H9 (cell line): ENCODE data around the gene SPHK1. TPM values are rescaled to one million over a fixed set of nuclear protein-coding genes. Genes with fewer than 3 reads are reported as not detected.
A peak's percentile ranks its signal among the peaks of the same experiment; 100 is the strongest.

Source experiments
- DNase-seq: peaks from one replicate; pipeline ENCODE4 v3.0.0-alpha.2; 2017
- H2AFZ ChIP-seq: one replicate; pipeline ENCODE4 v1.6.1; 2013; ENCODE audit warnings: mild to moderate bottlenecking, low read length, control low read depth, moderate library complexity
- H2AK5ac ChIP-seq: 2 replicates; pipeline ENCODE4 v1.6.1; 2013; ENCODE audit warnings: low read length, control low read depth, mixed read lengths; ENCODE audit not compliant: insufficient read length
- H2BK120ac ChIP-seq: one replicate; pipeline ENCODE4 v1.6.1; 2013; ENCODE audit warnings: low read depth, mild to moderate bottlenecking, low read length, control low read depth, inconsistent platforms; ENCODE audit not compliant: poor library complexity, severe bottlenecking
- H2BK12ac ChIP-seq: 2 replicates; pipeline ENCODE4 v1.6.1; 2013; ENCODE audit warnings: low read length, control low read depth, mixed read lengths, low read depth; ENCODE audit not compliant: insufficient read length
- H2BK15ac ChIP-seq: 2 replicates; pipeline ENCODE4 v1.6.1; 2013; ENCODE audit warnings: low read depth, low read length, control low read depth
- H2BK20ac ChIP-seq: one replicate; pipeline ENCODE4 v1.6.1; 2013; ENCODE audit warnings: low read depth, mild to moderate bottlenecking, low read length, control low read depth, inconsistent platforms; ENCODE audit not compliant: poor library complexity, severe bottlenecking
- H2BK5ac ChIP-seq: 2 replicates; pipeline ENCODE4 v1.6.1; 2013; ENCODE audit warnings: low read length, control low read depth, mixed read lengths; ENCODE audit not compliant: insufficient read length
- H3K14ac ChIP-seq: 2 replicates; pipeline ENCODE4 v1.6.1; 2013; ENCODE audit warnings: low read length, control low read depth; ENCODE audit not compliant: insufficient read depth
- H3K18ac ChIP-seq: 2 replicates; pipeline ENCODE4 v1.6.1; 2013; ENCODE audit warnings: low read depth, mild to moderate bottlenecking, mixed read lengths, low read length, control low read depth; ENCODE audit not compliant: insufficient read length
- H3K23ac ChIP-seq: 2 replicates; pipeline ENCODE4 v1.6.1; 2013; ENCODE audit warnings: low read length, control low read depth, mixed read lengths, low read depth; ENCODE audit not compliant: insufficient read length
- H3K23me2 ChIP-seq: 2 replicates; pipeline ENCODE4 v1.6.1; 2013; ENCODE audit warnings: low read depth, mild to moderate bottlenecking, mixed read lengths, low read length, control low read depth; ENCODE audit not compliant: insufficient read length, poor library complexity, severe bottlenecking
- H3K27ac ChIP-seq: 2 replicates; pipeline ENCODE4 v1.5.1; 2013; ENCODE audit warnings: low read length, control low read depth, mixed read lengths, low read depth; ENCODE audit not compliant: insufficient read length
- H3K27me3 ChIP-seq: 2 replicates; pipeline ENCODE4 v1.6.1; 2013; ENCODE audit warnings: low read length, control low read depth, inconsistent platforms; ENCODE audit not compliant: insufficient read depth
- H3K4ac ChIP-seq: 2 replicates; pipeline ENCODE4 v1.6.1; 2013; ENCODE audit warnings: low read depth, mild to moderate bottlenecking, control low read depth, inconsistent platforms, low read length, moderate library complexity
- H3K4me1 ChIP-seq: 2 replicates; pipeline ENCODE4 v1.6.1; 2013; ENCODE audit warnings: low read length, control low read depth, inconsistent platforms; ENCODE audit not compliant: insufficient read depth
- H3K4me2 ChIP-seq: 2 replicates; pipeline ENCODE4 v1.6.1; 2013; ENCODE audit warnings: low read length, control low read depth, mixed read lengths; ENCODE audit not compliant: insufficient read length, insufficient read depth
- H3K56ac ChIP-seq: 2 replicates; pipeline ENCODE4 v1.6.1; 2013; ENCODE audit warnings: low read depth, mild to moderate bottlenecking, mixed read lengths, low read length, control low read depth; ENCODE audit not compliant: insufficient read length
- H3K79me1 ChIP-seq: 2 replicates; pipeline ENCODE4 v1.6.1; 2013; ENCODE audit warnings: low read depth, mild to moderate bottlenecking, moderate library complexity, low read length, control low read depth, inconsistent platforms; ENCODE audit not compliant: insufficient read depth, poor library complexity, severe bottlenecking
- H3K79me2 ChIP-seq: 2 replicates; pipeline ENCODE4 v1.6.1; 2013; ENCODE audit warnings: low read length, control low read depth, inconsistent platforms; ENCODE audit not compliant: insufficient read depth
- H3K9ac ChIP-seq: 2 replicates; pipeline ENCODE4 v1.6.1; 2013; ENCODE audit warnings: low read length, control low read depth, mixed read lengths; ENCODE audit not compliant: insufficient read length; ENCODE audit errors: extremely low read depth
- H3K9me3 ChIP-seq: one replicate; pipeline ENCODE4 v1.6.1; 2013; ENCODE audit warnings: low read depth, low read length, inconsistent platforms; ENCODE audit not compliant: control insufficient read depth
- H3T11ph ChIP-seq: one replicate; pipeline ENCODE4 v1.6.1; 2013; ENCODE audit warnings: mild to moderate bottlenecking, low read length, control low read depth, inconsistent platforms
- H4K20me1 ChIP-seq: one replicate; pipeline ENCODE4 v1.6.1; 2013; ENCODE audit not compliant: control insufficient read depth, insufficient read length, insufficient read depth
- H4K5ac ChIP-seq: 2 replicates; pipeline ENCODE4 v1.6.1; 2013; ENCODE audit warnings: low read depth, mild to moderate bottlenecking, mixed read lengths, low read length, control low read depth; ENCODE audit not compliant: insufficient read length
- H4K8ac ChIP-seq: replicated peaks from 2 replicates; pipeline ENCODE4 v1.6.1; 2013; ENCODE audit warnings: low read length, control low read depth, mixed read lengths, low read depth; ENCODE audit not compliant: insufficient read length
- H4K91ac ChIP-seq: 2 replicates; pipeline ENCODE4 v1.6.1; 2013; ENCODE audit warnings: low read depth, mild to moderate bottlenecking, moderate library complexity, mixed read lengths, low read length, control low read depth; ENCODE audit not compliant: insufficient read length
- H3K27ac Mint-ChIP-seq, 3 experiments: 2 replicates in 2 of 3; 3 replicates in 1 of 3; pipeline ENCODE4 v1.8.0; 2020 to 2021; ENCODE audit warnings: mixed read lengths in 3 of 3, mild to moderate bottlenecking in 1 of 3, moderate library complexity in 1 of 3
- H3K27me3 Mint-ChIP-seq: 2 replicates; pipeline ENCODE4 v1.8.0; 2021; ENCODE audit warnings: low read depth, mild to moderate bottlenecking, moderate library complexity, mixed read lengths
- H3K36me3 Mint-ChIP-seq, 3 experiments: 2 replicates in 2 of 3; 3 replicates in 1 of 3; pipeline ENCODE4 v1.8.0; 2020 to 2021; ENCODE audit warnings: low read depth in 3 of 3, mixed read lengths in 3 of 3; ENCODE audit not compliant: insufficient read depth in 1 of 3
- H3K4me1 Mint-ChIP-seq, 2 experiments: 2 replicates each; pipeline ENCODE4 v1.8.0; 2020; ENCODE audit warnings: mixed read lengths in 2 of 2
- H3K4me3 Mint-ChIP-seq, 2 experiments: 2 replicates in 1 of 2; 3 replicates in 1 of 2; pipeline ENCODE4 v1.8.0; 2020 to 2021; ENCODE audit warnings: mild to moderate bottlenecking in 2 of 2, mixed read lengths in 2 of 2, moderate library complexity in 1 of 2
- H3K9me3 Mint-ChIP-seq, 2 experiments: 2 replicates in 1 of 2; 3 replicates in 1 of 2; pipeline ENCODE4 v1.8.0; 2020; ENCODE audit warnings: mild to moderate bottlenecking in 2 of 2, mixed read lengths in 2 of 2, moderate library complexity in 1 of 2
- WGBS: extraction: QIAGEN DNeasy Blood & Tissue Kit; methylation state at CpG from one replicate; pipeline ENCODE4 v1.1.7; 2013; ENCODE audit warnings: missing lambda C conversion rate, low lambda C conversion rate, mixed read lengths; ENCODE audit not compliant: insufficient read length; ENCODE audit errors: extremely low coverage; 5-methylcytosine and 5-hydroxymethylcytosine counted together
- total RNA-seq: library from RNA; stranded (reverse); gene quantifications from 2 replicates; pipeline ENCODE4 v1.2.1, GENCODE V29; 2021
- TF ChIP-seq, protein P1 (sequence below): fragments of 200-600 bp; sonication (generic); conservative IDR thresholded peaks from 3 replicates; pipeline ENCODE4 v1.8.0; 2021; ENCODE audit warnings: antibody characterized with exemption, mild to moderate bottlenecking

SPHK1 gene
- total RNA-seq, 1 experiment from 2014 or later = 1.4 TPM

DNA sequence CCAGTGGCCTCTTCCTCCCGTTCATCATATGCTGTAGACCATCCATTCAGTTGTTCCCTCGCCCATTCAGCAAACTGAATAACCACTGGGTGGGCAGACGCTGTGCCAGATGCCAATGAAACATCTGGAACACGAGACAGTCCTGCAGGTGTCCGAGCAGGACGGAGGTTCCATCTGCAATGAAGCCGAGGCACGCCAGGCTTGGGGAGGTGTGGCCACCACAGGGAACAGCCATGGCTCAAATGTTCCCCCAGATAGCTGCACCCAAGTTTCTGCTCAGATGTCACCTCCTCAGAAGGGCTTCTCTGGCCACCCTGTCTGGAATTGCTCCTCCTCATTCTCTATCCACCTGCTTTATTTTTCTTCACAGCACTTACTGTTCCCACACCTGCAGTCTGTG, 38.0 kb downstream of the SPHK1 start:
- no CpG with 5 or more reads among the region's 8 CpGs for WGBS
- Histone ChIP-seq H3K4me2 (no peak overlapping the region), H2BK12ac (no peak overlapping the region), H3T11ph (no peak overlapping the region), H3K23me2 (no peaks in the 10 kb centered on the region), H2BK120ac (no peak overlapping the region), H3K56ac (no peak overlapping the region), H2BK15ac (no peak overlapping the region), H3K27me3 (no peaks in the 10 kb centered on the region), H4K8ac (no peak overlapping the region), H3K18ac (no peak overlapping the region), H3K4ac (no peak overlapping the region), H2BK20ac (no peak overlapping the region), H2AFZ (no peak overlapping the region), H3K9me3 (no peaks in the 10 kb centered on the region), H2BK5ac (no peak overlapping the region), H3K14ac (no peak overlapping the region), H4K91ac (no peak overlapping the region), H3K27ac (no peak overlapping the region), H3K23ac (no peak overlapping the region), H3K9ac (no peak overlapping the region), H3K79me2 (peaks cover 18% of the 10 kb centered on the region), H4K20me1 (no peaks in the 10 kb centered on the region), H3K4me1 (peaks cover 3% of the 10 kb centered on the region; the same call in 1 of the 2 replicates), H3K79me1 (peaks cover 4% of the 10 kb centered on the region), H2AK5ac (no peak overlapping the region), H4K5ac (no peak overlapping the region)
- peak overlapping the region in 2 of 3 experiments; percentile 49 to 78; a peak in 1 of 7 replicates for H3K27ac Mint-ChIP-seq
- TF ChIP-seq, protein P1, sequence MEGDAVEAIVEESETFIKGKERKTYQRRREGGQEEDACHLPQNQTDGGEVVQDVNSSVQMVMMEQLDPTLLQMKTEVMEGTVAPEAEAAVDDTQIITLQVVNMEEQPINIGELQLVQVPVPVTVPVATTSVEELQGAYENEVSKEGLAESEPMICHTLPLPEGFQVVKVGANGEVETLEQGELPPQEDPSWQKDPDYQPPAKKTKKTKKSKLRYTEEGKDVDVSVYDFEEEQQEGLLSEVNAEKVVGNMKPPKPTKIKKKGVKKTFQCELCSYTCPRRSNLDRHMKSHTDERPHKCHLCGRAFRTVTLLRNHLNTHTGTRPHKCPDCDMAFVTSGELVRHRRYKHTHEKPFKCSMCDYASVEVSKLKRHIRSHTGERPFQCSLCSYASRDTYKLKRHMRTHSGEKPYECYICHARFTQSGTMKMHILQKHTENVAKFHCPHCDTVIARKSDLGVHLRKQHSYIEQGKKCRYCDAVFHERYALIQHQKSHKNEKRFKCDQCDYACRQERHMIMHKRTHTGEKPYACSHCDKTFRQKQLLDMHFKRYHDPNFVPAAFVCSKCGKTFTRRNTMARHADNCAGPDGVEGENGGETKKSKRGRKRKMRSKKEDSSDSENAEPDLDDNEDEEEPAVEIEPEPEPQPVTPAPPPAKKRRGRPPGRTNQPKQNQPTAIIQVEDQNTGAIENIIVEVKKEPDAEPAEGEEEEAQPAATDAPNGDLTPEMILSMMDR = no peak
- peaks cover 0 to 3% of the 10 kb centered on the region in 2 experiments; a peak in 1 of 5 replicates for H3K9me3 Mint-ChIP-seq
- no peak overlapping the region; a peak in 1 of 5 replicates for H3K4me3 Mint-ChIP-seq
- H3K36me3 Mint-ChIP-seq = peaks cover 3 to 23% (median 13%) of the 10 kb centered on the region in 3 experiments; a peak in 6 of 7 replicates
- H3K4me1 Mint-ChIP-seq = peaks cover 19 to 24% of the 10 kb centered on the region in 2 experiments
- H3K27me3 Mint-ChIP-seq = no peaks in the 10 kb centered on the region
- no peak for DNase-seq
